Nephron (organoid): Measurements from ENCODE around the gene SELENOW.

ENCODE experiments used
- H3K27ac Mint-ChIP-seq, 3 experiments: 2 replicates each; pipeline ENCODE4 v1.8.0; 2020; ENCODE audit warnings: mixed read lengths in 3 of 3, mild to moderate bottlenecking in 2 of 3, moderate library complexity in 1 of 3
- H3K27me3 Mint-ChIP-seq: 2 replicates; pipeline ENCODE4 v1.8.0; 2021; ENCODE audit warnings: low read depth, mild to moderate bottlenecking, moderate library complexity, mixed read lengths
- H3K36me3 Mint-ChIP-seq: 2 replicates; pipeline ENCODE4 v1.8.0; 2020; ENCODE audit warnings: low read depth, mixed read lengths
- H3K4me1 Mint-ChIP-seq: 2 replicates; pipeline ENCODE4 v1.8.0; 2020; ENCODE audit warnings: mixed read lengths
- H3K4me3 Mint-ChIP-seq, 3 experiments: 2 replicates each; pipeline ENCODE4 v1.8.0; 2020; ENCODE audit warnings: mild to moderate bottlenecking in 3 of 3, mixed read lengths in 3 of 3, moderate library complexity in 2 of 3
- H3K9me3 Mint-ChIP-seq: 2 replicates; pipeline ENCODE4 v1.8.0; 2020; ENCODE audit warnings: mixed read lengths
- CTCF ChIP-seq, 3 experiments: fragments of 200-600 bp; sonication (generic); IDR thresholded peaks; one replicate each; pipeline ENCODE4 v1.5.0; 2021; ENCODE audit warnings: antibody characterized with exemption in 3 of 3; ENCODE audit not compliant: unreplicated experiment in 3 of 3

Gene SELENOW

GRCh38 chr19:47824396-47824795 is 45.9 kb downstream of the SELENOW start:
- Mint-ChIP-seq H3K27me3 (peaks cover 5% of the 10 kb centered on the region), H3K9me3 (no peaks in the 10 kb centered on the region), H3K4me3 (no peak overlapping the region), H3K4me1 (peaks cover 20% of the 10 kb centered on the region), H3K36me3 (no peaks in the 10 kb centered on the region), H3K27ac (no peak overlapping the region)
- TF ChIP-seq CTCF (IDR thresholded peaks at IDR 0.05; ENCODE audit: unreplicated experiment in 3 of 3), result no peak

DNA sequence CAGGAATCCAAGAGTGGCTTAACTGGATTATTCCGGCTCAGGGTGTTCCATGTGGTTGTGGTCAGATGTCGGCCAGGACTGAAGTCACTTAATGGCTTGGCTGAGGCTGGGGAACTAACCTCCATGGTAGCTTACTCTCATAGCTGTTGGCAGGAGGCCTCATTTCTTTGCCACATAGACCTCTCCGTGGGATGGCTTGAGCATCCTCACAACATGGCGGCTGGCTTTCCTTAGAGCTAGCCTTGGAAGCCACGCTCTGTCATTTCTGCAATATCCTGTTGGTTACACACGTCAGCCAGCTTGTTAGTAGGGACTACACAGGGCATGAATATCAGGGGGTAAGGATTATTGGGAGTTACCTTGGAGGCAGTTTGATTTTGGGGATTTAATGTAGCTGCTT is 48.3 kb downstream of the SELENOW start:
- Mint-ChIP-seq H3K4me3 (no peak overlapping the region), H3K27me3 (peaks cover 5% of the 10 kb centered on the region), H3K27ac (no peak overlapping the region), H3K36me3 (no peaks in the 10 kb centered on the region), H3K9me3 (no peaks in the 10 kb centered on the region), H3K4me1 (peaks cover 6% of the 10 kb centered on the region)
- TF ChIP-seq CTCF (IDR thresholded peaks at IDR 0.05; ENCODE audit: unreplicated experiment in 3 of 3), result no peak

DNA sequence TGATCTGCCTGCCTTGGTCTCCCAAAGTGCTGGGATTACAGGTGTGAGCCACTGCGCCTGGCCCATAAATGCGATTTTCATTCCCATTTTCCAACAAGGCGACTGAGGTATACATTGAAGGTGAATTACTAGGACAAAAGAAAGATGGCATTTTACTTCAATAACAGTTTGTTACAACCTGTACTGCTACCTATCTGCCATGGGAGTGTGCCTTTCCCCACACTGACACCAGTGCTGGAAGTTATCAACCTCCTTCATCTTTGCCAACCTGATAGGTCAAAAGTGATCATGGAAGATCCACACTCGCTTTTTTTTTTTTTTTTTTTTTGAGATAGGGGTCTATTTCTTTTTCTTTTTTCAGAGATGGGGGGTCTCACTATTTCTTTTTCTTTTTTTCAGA is 54.2 kb downstream of the SELENOW start:
- TF ChIP-seq CTCF (IDR thresholded peaks at IDR 0.05; ENCODE audit: unreplicated experiment in 3 of 3), result no peak
- Mint-ChIP-seq H3K27ac (no peak overlapping the region), H3K36me3 (no peaks in the 10 kb centered on the region), H3K27me3 (no peaks in the 10 kb centered on the region), H3K4me3 (no peak overlapping the region), H3K4me1 (no peaks in the 10 kb centered on the region), H3K9me3 (no peaks in the 10 kb centered on the region)
